ENCODE data around the gene IL4R.

IL4R gene

DNA sequence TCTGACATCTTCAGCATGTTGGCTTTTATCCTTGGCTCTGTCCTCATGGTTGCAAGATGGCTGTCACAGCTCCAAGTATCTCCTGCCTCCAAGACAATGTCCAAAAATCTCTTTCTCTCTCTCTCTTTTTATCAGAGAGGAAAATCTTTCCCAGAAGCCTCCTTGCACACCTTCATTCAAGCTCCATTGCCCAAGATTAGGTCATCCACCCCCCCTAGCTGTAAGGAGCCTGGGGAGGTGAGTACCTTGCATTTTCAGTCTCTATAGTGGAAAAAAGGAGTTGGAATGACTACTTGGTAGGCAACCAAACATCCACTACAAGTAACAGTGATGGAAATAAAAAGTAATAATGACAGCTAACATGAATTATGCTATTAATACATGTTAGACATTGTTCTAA, 23.2 kb upstream of the IL4R start:
- Histone ChIP-seq H3F3A (ENCODE audit: control insufficient read depth, insufficient read depth) (peaks cover 15% of the 10 kb centered on the region; the same call in 1 of the 2 replicates), H4K20me1 (ENCODE audit: control insufficient read depth, insufficient read depth, low read depth, low read length) (no peaks in the 10 kb centered on the region), H3K27me3 (ENCODE audit: control insufficient read depth, low read length) (no peaks in the 10 kb centered on the region), H3K4me1 (ENCODE audit: control insufficient read depth, low read length) (peaks cover 43% of the 10 kb centered on the region), H3K27ac (ENCODE audit: low read depth, low read length) (no peak overlapping the region), H3K79me2 (ENCODE audit: control insufficient read depth, low read length) (no peaks in the 10 kb centered on the region), H3K4me3 (ENCODE audit: low read length) (no peak overlapping the region), H3K36me3 (ENCODE audit: control insufficient read depth, low read length) (no peaks in the 10 kb centered on the region), H3K9me2 (replicated peaks; ENCODE audit: control insufficient read depth, low read length) (no peaks in the 10 kb centered on the region), H3K4me2 (ENCODE audit: low read length) (no peak overlapping the region), H3K9me3 (ENCODE audit: control insufficient read depth, insufficient read depth, low read length) (no peaks in the 10 kb centered on the region)
- no peak for TF ChIP-seq CTCF (IDR thresholded peaks at IDR 0.05; ENCODE audit: low read depth, low read length, poor library complexity, severe bottlenecking)
- no peak for TF ChIP-seq EZH2phosphoT487 (IDR thresholded peaks at IDR 0.05; ENCODE audit: borderline replicate concordance, low read length)

DNA sequence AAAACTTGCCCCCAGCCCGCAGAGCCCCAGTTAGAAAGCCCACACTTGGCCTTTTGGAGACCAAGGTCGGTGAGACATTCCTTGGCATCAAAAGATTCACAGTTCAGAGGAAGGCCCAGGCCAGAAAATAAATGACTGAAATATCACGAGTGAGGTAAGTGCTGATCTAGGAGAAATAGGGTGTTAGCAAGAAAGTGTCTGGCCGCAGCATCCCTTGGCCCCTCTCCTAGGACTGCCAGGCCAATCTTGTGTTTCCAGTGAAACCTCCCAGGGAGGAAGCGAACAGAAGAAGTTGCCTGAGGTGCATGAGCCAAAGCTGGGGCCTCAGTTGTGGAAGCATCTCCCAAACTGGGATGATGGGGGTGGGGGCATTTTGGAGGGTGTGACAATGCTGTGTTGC, 22.7 kb upstream of the IL4R start:
- Histone ChIP-seq H3K27ac (ENCODE audit: low read depth, low read length) (no peak overlapping the region), H3K79me2 (ENCODE audit: control insufficient read depth, low read length) (no peaks in the 10 kb centered on the region), H3K9me3 (ENCODE audit: control insufficient read depth, insufficient read depth, low read length) (no peaks in the 10 kb centered on the region), H3K4me3 (ENCODE audit: low read length) (no peak overlapping the region), H3K4me2 (ENCODE audit: low read length) (no peak overlapping the region), H3K9me2 (replicated peaks; ENCODE audit: control insufficient read depth, low read length) (no peaks in the 10 kb centered on the region), H3K36me3 (ENCODE audit: control insufficient read depth, low read length) (no peaks in the 10 kb centered on the region), H3K4me1 (ENCODE audit: control insufficient read depth, low read length) (peaks cover 43% of the 10 kb centered on the region), H3F3A (ENCODE audit: control insufficient read depth, insufficient read depth) (peaks cover 17% of the 10 kb centered on the region), H3K27me3 (ENCODE audit: control insufficient read depth, low read length) (no peaks in the 10 kb centered on the region), H4K20me1 (ENCODE audit: control insufficient read depth, insufficient read depth, low read depth, low read length) (no peaks in the 10 kb centered on the region)
- TF ChIP-seq EZH2phosphoT487 (IDR thresholded peaks at IDR 0.05; ENCODE audit: borderline replicate concordance, low read length) (no peak), CTCF (IDR thresholded peaks at IDR 0.05; ENCODE audit: low read depth, low read length, poor library complexity, severe bottlenecking) (no peak)

GRCh38 chr16:27291722-27292240, 22.0 kb upstream of the IL4R start:
- peaks cover 43% of the 10 kb centered on the region for H3K4me1 ChIP-seq (ENCODE audit: control insufficient read depth, low read length)
- TF ChIP-seq EZH2phosphoT487 (IDR thresholded peaks at IDR 0.05; ENCODE audit: borderline replicate concordance, low read length): no peak

GRCh38 chr16:27293343-27293742, 20.4 kb upstream of the IL4R start:
- H3K9me2 ChIP-seq (replicated peaks; ENCODE audit: control insufficient read depth, low read length): no peaks in the 10 kb centered on the region
- H4K20me1 ChIP-seq (ENCODE audit: control insufficient read depth, insufficient read depth, low read depth, low read length): no peaks in the 10 kb centered on the region
- H3K36me3 ChIP-seq (ENCODE audit: control insufficient read depth, low read length): no peaks in the 10 kb centered on the region
- peaks cover 57% of the 10 kb centered on the region for H3K4me1 ChIP-seq (ENCODE audit: control insufficient read depth, low read length)
- H3K27ac ChIP-seq (ENCODE audit: low read depth, low read length): no peak overlapping the region
- H3K27me3 ChIP-seq (ENCODE audit: control insufficient read depth, low read length): no peaks in the 10 kb centered on the region
- H3K4me2 ChIP-seq (ENCODE audit: low read length): no peak overlapping the region
- no peaks in the 10 kb centered on the region for H3K79me2 ChIP-seq (ENCODE audit: control insufficient read depth, low read length)
- H3K4me3 ChIP-seq (ENCODE audit: low read length): no peak overlapping the region
- TF ChIP-seq CTCF (IDR thresholded peaks at IDR 0.05; ENCODE audit: low read depth, low read length, poor library complexity, severe bottlenecking) (no peak), EZH2phosphoT487 (IDR thresholded peaks at IDR 0.05; ENCODE audit: borderline replicate concordance, low read length) (no peak)
- peaks cover 31% of the 10 kb centered on the region for H3F3A ChIP-seq (ENCODE audit: control insufficient read depth, insufficient read depth)
- no peaks in the 10 kb centered on the region for H3K9me3 ChIP-seq (ENCODE audit: control insufficient read depth, insufficient read depth, low read length)

More at GRCh38 chr16:27291722-27292240, 22.0 kb upstream of the IL4R start:
- Histone ChIP-seq H3K27me3 (ENCODE audit: control insufficient read depth, low read length) (no peaks in the 10 kb centered on the region), H3K4me2 (ENCODE audit: low read length) (no peak overlapping the region), H3K9me3 (ENCODE audit: control insufficient read depth, insufficient read depth, low read length) (no peaks in the 10 kb centered on the region), H4K20me1 (ENCODE audit: control insufficient read depth, insufficient read depth, low read depth, low read length) (no peaks in the 10 kb centered on the region), H3K79me2 (ENCODE audit: control insufficient read depth, low read length) (no peaks in the 10 kb centered on the region), H3K27ac (ENCODE audit: low read depth, low read length) (no peak overlapping the region), H3K36me3 (ENCODE audit: control insufficient read depth, low read length) (no peaks in the 10 kb centered on the region), H3K4me3 (ENCODE audit: low read length) (no peak overlapping the region), H3F3A (ENCODE audit: control insufficient read depth, insufficient read depth) (peaks cover 20% of the 10 kb centered on the region), H3K9me2 (replicated peaks; ENCODE audit: control insufficient read depth, low read length) (no peaks in the 10 kb centered on the region)

All from DOHH2 (cell line).